Stimulated activated CD4-positive, alpha-beta T cell treated with anti-CD3 and anti-CD28 coated beads, Interleukin-4, amount 100 ng/mL, for 4 hours (primary cell): Measurements from ENCODE around the gene ATP6V0D1.

Experiments used
- DNase-seq, 2 experiments: peaks; one replicate each; pipeline ENCODE4 v3.0.0-alpha.2; 2020

ATP6V0D1 gene

DNA sequence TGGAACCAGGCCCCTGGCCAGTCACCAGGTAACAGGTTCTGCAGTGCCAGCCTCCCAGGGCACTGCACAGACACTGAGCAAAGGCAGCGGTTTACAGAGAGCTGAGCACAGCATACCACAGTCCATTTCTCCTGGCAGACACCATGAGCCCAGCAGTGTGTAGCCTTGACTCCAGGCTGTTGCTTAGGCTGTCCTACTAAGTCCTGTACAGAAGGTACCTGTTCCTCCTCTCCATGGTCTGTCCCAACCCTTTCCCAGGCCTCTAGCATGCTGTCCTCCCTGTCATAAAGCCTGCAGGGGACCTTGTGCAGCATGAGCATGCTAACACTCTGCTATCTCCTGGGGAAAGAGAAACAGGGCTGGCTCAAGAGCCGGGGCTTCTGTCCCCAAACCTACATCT lies 20.0 kb downstream of the ATP6V0D1 start:
- no peak for DNase-seq

DNA sequence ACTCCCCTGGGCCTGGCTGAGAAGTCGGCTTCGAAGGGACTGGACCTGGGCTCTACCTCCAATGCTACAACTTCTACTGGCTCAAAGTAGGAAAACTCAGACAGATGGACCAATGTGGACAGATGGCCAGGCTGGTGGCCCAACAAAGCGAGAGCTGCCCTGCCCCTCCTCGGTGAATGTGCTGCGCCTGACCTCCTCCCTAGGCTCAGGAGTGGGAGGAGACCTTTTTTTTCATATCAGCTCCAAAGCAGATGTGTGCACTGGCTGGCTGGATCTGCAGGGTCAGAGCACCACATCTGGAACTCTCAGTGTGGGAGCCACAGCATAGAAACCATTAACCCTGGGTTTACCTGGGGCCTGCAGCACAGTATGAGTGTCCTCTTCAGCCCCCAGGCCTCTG lies 20.8 kb downstream of the ATP6V0D1 start:
- DNase-seq, result no peak

DNA sequence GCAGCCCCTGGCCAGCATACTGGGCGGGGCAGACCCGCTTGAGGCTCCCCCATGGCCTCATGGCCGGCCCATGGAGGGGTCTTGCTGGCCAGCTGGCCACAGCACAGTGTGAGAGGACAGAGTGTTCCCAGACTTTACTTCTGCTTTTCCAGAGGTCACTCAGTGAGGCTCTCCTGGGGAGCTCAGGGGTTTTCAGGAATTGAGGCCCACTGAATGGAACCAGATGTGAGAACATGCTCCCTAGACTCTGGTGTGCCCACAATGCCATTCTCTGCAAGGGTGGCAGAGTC lies 21.2 kb downstream of the ATP6V0D1 start:
- no peak for DNase-seq

DNA sequence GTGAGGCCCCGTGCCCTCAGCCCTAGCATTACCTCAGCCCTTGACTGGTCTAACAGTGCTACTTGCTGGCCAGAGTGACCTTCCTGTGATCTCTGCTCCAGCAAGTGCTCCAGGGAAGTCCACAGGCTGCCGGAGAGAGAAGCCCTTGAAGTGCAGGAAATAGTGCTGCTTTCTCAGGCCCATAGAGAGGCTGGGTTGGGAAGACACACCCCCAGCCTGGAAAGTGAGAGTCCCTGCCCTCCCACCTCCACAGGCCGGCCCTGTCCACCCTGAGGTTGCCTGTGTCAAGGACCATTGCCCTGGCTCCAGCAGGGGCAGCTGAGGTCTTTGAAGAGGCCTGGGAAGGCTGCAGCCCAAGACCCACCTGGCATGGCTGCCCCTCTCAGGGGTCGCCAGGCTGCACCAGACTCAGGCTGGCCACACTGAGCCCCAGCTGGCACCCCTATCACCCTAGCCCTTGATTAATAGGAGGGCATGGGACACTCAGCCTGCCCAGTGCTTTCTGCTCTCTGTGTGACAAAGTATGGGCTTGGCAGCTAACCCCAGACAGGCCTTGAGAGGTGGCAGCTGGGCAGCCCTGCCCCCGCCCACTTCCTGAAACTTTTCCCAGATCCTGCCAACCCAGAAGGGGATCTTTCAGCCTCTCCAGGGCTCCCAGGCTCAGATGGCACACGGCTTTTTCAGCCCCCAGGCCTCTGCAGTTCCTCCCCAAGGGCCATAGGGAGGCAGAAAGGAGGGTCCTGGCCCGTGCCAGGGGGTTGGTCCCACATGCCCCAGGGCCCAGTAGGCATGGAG lies 21.7 kb downstream of the ATP6V0D1 start:
- no peak for DNase-seq

DNA sequence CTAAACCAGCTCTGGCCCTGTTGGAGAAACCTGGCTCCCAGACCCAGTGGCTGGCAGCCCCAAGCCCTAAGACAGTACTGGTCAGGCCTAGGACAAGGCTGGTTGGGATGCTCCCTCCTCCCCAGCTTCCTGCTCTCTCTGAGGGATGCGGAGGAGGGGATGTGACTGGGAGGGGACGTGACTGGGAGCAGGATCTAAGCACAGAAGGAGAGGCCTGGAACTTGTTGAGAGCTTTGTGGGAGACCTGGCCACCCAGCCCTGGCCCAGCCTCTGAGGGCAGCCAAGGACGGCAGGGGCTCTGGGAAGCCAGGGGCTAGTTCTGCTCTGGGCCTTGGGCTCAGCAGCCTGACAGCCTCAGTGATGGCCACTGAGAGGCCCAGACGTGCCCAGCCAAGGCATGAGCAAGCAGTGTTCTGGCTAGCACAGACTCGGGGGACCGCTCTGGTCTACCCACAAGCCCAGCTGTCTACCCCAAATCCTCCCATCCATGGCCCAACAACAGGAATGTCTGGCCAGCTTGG lies 22.8 kb downstream of the ATP6V0D1 start:
- no peak for DNase-seq

DNA sequence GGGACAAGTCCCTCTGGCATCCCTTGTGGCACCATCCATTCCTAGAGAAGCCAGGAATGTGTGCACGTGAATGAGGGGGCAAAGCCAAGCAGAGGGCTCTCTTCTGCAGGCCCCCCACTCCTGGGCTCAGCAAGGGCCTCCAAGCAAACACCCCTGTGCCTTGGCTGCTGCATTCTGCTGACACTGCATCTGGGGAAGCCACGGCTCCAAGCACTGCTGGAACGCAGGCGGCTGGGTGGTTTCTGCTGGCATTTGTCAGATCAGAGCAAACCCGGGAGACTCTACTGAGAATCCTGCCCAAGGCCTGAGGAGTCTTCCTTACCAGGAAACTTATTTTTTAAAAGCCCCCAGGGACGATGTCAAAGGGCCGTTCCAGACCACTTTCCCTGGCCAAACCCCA lies 23.3 kb downstream of the ATP6V0D1 start:
- DNase-seq, result no peak

DNA sequence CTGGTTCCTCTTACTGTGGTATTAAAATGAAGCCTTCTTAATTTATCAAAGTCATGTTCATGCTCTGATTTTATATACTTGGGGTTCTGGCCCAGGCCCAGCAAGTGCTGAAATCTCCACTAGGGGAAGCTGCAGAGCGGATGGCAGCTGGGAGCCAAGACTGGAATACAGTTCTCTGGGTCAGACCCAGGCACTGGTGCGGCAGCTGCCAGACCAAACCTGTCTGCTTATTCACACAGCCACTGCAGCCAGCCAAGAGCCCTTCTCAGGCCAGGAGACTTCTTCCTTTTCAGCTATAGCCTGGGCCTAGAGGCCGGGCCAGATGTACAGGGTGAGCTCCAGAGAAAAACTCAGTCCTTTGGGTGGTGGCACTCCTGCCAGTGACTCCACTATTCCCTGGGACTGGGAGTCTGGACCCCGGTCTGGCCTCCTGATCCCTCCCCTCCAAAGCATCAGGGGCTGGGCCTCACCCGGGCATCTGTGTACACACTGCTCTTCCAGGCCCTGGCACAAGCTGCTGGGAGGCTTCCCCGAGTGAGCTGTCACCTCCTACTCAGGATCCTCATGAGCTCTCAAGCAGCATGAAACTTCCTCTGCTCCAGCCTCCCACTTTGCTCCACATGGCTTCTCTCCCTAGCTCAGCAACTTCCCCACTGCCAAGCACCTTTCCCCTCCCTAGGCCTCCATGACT lies 24.4 kb downstream of the ATP6V0D1 start:
- no peak for DNase-seq

DNA sequence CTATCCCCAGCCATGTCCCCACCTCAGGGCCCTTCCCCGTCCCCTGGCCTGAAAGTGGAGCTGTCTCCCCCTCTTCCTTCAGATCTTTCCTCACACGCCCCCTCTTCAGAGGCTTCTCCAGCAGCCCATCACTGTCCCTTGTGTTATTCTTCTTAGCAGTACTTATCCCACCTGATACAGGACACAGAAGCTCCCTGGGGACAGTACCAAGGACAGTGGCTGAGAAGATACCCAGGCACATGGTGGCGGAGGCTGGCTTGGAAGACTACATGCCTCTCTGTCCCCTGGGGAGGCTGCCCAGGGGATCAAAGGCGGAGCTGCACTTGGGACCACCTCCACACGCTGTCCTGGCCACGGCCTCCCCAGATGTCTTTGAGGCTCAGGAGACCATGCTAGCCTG lies 26.1 kb downstream of the ATP6V0D1 start:
- no peak for DNase-seq

DNA sequence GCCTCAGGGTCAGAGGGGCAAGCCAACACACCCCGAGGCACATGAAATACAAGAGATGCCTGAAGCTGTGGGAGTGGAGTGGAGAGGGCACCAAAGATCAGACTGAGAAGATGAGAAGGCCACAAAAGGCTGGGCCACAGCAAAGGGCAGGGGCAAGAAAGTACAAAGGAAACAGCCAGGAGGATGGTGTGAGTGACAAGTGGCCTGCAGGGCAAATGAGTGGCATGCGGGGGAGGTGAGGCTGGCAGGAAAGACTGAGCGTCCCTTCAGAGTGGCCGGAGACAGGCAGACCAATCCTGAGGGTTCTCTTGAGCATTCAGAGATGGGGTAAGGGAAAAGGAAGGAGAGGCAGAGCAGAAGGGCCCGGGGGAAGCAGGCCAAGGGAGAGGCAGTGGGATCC lies 26.9 kb downstream of the ATP6V0D1 start:
- DNase-seq, result no peak

DNA sequence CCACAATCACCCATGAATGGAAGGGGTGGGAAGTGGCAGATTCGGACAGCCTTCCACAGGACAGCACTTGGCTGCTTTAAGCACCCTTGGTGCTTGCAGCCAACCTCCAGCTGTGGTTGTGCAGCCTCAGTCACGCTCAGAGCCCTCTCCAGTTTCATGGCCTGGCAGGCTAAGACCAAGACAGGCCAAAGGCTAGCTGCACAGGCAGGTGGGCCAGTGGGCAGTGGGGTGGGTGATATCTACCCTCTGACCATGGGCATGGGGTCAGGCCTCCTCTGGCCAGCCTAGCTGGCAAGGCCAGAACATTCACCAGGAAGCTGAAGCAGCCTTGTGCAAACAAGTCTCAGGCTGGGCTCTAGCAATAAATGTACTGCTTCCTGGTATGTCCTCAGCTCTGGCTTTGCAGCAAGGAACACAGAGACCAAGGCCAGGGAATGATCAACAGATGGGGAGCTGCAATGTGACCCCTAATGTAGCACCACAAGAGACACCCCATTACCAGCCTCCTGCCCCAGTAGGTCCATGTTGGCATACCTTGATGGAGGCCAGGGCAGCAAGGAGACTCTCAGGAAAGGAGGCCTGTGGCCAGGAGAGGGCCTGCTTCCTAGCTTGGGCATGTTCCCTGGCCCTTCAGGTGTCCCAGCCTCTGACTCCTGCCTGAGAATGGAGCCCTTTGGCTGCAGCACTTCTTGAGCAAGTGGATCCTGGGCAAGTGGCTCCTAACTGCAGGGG lies 29.1 kb downstream of the ATP6V0D1 start:
- DNase-seq, result no peak

DNA sequence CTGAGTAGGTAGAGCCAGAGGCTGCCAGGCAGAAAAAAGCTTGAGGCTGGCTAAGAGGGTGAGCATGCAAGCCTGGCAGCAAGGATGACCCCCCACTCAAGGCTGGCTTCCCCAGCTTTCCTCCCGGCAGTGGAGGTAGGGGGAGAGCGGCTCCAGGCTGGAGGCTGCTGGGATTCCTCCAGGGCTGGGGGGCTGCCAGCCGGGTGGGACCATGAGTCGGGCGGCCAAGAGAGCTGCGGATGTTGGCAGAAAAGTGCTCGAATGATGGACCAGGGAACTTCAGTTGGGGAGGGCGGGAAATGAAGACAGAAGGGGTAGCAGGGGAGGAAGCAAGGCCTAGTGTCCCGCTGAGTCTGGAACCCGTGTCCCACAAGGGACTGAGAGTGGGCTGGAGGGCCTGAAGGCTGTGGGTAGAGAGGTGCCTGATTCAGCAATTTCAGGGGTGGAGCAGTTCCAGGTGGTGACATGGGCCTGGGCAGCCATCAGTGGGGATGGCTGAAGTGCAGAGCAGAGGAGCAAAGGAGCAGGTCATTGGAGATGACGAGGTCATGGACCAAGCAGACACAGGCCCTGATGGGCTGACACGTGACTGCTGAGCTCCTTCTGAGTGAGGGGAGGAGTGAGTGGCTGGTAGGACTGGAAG lies 29.8 kb downstream of the ATP6V0D1 start:
- DNase-seq, result no peak

DNA sequence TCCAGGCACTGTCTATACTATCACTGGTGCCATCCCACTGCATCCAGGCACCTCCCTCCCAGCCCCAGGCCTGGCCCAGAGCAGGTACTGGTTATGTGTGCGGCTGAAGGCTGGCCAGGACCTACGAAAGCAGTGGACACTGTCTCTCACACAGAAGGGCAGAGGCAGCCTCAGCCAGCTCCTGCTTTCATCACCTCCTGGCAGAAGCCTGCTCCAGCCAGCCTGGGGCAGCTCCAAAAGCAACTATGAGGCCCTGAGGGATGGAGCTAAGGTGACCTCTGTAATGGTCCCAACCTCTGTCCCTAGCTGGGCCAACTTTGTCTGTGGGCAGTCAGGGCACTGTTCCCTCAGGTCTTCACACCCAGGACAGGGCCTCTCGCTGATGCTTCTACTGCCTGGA lies 31.2 kb downstream of the ATP6V0D1 start:
- DNase-seq, result no peak

DNA sequence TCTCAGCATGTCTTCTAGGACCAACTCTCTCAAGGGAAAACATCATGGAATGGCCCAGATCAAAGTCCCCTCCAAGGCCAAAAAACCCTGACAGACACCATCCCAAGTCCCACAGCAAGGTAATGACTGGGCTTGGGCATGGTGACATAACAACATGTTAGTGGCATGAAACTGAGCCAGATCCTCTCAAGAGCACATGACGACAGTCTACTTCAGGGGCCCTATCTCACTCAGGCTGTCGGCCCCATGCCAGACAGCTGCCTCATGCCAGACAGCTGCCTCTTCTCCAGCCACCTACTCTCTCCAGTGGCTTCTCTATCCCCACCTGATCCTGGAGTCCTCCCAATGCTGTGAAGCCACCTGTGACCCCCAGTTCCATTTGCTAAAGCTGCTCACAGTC lies 31.6 kb downstream of the ATP6V0D1 start:
- no peak for DNase-seq

DNA sequence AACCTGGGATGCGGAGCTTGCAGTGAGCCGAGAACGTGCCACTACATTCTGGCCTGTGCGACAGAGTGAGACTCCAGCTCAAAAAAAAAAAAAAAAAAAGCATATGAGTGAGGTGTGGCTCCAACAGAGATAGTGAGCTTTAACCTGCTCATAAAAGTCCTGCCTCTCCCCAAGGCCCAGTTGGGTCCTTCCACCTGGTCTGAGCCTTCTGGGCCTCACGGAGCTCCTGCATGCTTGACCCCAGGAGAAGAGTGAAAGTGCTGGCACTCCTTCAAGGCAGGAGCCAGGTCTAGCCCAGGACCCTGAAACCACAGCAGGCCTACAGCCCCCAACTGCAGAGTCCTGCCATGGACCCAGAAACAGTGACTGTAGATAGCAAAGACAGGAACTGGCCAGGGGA lies 32.4 kb downstream of the ATP6V0D1 start:
- no peak for DNase-seq

DNA sequence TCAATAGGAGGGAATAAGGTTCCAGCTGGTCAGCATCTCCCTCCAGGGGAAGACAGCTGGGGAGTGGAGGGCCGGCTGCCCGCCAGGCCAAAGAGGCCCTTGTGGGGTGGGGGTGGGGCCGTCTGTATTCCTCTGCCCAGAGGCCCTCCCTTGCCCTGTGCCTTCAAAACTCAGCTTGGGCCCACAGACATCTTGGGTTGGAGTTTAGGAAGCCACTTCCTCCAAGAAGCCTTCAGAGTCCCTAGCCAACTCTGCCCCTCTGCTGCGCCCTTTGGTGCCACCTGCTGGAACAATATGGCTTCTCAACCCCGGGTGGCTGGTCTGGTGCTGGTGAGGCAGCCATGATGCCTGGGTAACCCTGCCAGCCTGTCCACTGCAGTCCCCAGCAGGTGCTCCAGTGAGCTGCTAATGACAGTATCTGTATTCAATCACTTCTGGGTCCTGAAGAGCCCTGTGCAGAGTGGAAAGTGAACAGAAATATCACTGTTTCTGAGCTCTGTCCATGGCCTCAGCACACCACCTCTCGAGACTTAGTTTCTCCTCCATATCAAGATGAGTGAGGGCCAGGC lies 33.4 kb downstream of the ATP6V0D1 start:
- DNase-seq, result peak; percentile 36 to 65

DNA sequence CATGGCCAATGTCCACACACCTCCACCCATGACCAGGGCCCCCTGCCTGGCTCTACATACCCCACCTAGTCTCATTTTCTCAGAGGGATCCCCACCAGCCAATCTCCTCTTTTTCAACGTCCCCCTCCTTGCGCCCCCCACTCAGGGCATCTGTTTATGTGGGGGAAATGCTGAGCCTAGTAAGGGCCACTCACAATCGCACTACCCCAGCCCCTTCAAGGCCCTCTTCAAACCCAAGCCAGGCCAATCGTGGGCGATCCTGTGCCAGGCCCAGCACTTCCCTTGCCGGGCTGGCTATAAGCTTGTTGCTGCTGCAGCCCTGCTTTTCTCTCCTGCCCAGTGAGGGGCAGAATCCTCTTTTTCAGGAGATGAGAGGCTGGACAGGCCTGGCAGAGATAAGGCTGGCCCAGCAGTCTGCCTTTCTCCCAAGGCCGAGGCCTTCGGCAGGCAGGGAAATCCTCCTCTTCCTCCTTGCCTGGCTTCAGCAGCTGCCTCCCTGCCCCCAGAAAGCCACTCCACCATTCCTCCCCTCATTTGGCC lies 33.9 kb downstream of the ATP6V0D1 start:
- no peak for DNase-seq

DNA sequence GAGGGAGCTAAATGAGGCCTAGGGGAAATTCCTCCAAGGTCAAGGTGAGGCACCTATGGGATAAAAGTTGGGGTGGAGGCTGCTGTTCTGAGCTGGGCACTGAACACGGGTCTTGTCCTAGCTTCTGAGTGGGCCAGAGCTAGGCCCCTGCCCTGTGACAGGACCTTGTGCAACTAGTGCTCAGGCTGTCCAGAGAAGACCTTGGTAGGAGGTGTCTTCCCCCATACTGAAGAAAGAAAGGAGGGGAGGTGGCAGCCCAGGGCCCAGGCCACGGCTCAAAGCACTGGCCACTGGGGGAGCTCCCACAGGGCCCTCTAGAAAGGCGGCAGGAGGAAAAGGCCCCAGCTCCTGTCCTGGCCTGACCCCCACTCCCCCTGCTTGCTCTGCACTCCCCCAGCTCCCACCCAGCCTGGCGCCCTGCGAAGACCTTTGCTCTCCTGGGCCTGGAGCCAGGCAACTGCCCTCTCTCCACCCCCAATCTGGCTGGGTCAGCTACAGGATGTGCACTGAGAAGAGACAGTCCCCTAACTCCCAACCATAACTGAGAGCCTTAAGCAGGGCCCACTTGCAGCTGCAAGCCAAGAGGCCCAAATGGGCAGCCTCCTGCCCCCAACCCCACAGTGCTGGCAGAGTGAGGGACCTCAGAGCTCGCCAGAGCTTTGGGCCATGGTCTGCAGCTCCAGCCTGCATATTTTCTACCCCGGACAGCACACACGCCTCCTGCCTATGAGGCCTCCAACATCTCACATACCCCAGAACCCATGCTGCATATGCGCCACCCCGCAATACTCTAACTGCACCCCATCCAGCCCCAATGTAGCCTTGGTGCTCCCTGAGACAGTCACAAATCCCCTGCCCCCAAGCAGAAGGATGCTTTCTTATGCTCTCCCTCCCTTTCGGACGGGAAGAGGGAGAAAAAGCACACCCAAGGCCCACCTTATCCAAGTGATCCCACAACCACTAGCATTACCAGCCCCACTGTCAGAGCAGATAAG lies 34.7 kb downstream of the ATP6V0D1 start:
- no peak for DNase-seq

DNA sequence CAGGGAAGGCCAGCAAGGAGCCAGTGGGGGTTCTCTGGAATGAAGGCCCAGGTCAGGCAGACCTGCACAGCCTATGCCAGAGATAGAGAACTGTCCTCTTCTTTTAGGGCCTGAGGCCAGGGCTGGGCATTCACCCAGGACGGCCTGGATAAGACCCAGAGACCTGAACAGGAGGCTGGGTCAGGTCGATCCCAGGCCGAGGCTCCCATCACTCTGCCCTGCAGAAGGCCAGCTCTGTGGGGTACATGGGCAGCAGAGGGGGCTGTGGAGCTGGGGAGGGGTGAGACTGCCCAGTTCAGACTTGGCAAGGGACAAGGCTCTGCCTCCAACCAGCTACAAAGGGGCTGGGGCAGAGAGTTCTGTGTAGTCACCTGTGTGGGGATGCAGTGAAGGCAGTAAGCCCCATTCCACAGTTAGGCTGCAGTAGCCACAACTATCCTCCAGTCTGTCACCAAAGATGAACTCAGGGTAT lies 35.5 kb downstream of the ATP6V0D1 start:
- DNase-seq, result no peak

DNA sequence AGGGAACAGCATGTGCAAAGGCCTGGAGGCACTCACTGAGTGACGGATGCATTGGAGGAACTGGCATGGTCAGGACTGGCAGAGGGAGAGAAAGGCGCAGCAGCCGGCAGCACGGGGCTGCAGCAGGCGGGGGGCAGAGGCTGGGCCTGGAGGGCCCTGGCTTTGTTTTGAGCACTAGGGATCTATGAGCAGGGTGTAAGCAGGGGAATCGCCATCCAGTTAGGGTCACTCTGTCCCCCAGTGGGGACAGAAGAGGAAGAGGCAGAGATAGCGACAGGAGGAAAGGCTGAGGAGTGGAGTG lies 35.9 kb downstream of the ATP6V0D1 start:
- DNase-seq, result no peak

DNA sequence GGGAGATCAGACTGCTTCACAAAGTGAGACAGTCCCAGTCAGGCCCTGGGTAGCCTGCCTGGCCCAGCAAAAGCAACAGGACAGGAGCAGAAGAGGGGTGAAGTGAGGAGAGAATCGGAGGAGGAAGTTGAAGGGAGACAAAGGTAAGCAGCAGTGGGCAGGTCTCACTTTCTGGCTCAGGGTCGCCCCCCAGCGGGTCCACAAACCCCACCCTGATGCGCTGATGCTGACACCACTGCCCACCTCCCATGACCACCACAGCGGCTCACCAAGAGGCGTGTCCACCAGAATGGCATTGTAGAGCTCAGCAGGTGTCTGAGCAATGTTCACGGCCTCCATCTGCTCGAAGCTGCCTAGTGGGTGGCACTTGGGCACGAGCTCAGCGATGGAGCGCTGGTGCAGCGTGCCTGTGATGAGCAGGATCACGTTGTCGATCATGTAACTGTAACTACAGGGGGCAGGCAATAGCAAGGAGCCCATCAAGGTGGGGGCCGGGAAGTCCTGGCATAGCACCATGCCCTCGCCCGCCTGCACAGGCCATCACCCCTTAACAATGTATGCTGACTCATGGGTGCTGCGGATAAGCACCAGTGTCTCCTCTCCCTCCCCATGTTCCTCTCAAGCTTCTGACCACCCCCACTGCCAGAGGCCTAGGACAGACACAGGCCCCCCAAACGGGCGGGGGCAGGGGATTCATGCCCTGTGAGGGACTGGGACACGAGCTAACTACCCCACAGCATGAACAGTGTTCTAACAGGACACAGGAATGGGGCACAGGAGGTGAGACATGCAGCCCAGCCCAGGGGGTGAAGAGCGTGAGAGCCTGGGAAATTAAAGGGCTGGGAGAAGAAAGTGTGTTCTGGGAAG lies 36.5 kb downstream of the ATP6V0D1 start:
- DNase-seq, result no peak

DNA sequence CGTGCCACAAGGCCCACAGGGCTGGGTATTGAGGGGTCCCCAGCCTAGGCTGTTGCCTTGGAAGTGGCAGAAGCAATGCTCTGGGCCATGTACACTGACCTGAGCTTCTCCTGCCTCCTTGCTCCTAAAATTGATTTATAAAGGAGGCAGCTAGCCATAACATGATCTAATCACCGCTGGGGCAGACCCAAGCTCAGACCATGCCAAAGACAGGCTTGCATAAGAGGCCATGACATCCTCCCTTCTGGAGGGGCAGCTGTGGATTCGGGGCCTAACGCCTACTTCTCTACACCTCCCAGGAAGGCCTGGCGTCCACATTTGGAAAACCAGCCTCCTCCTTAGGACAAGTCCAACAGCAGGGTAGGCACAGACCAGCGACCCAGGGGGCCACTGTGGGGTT lies 37.7 kb downstream of the ATP6V0D1 start:
- no peak for DNase-seq
